Measurements from ENCODE around the gene LLGL1.
A peak's percentile ranks its signal among the peaks of the same experiment; 100 is the strongest.

Gene LLGL1

DNA sequence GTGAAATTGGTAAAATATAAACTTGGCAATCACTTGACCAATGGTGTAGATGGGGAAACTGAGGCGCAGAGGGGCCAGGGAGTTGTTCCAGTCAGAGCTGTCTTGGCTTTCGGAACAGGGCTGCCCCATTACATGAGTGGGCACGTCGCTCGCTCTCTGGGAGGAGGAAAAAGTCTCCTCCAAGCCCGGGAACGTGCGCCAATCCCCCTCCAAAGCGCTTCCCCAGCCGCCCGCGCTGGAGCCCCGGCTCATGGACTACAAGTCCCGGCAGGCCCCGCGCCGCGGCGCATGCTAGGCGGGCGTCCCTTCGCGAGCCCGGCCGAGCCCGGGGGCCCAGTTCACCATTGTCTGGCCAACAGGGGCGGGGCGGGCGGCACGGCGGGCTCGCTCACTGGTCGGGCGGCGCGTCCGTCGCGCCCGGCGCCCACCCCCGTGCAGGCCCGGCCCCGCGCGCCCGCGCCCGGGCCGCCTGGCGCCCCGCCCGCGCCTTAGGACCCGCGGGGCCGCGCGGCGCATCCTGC, at the start of gene LLGL1:
TSS of gene LLGL1 (plus strand) at position 515 of the 521 bp plus-strand sequence. CDS start 48 bp downstream, outside the sequence.
- peak; percentile 87 for DNase-seq

DNA sequence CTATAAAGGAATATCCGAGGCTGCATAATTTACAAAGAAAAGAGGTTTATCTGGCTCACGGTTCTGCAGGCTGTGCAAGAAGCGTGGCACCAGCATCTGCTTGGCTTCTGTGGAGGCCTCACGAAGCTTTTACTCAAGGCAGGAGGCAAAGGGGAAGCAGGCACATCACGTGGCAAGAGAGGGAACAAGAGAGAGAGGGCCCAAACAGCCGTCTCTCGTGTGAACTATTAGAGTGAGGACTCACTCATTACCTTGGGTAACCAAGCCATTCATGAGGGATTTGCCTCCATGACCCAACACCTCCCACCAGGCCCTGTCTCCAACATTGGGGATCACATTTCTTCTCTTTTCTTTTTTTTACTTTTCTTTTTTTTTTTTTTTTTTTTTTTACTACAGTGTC, 49.3 kb upstream of the LLGL1 start:
- DNase-seq: no peak

DNA sequence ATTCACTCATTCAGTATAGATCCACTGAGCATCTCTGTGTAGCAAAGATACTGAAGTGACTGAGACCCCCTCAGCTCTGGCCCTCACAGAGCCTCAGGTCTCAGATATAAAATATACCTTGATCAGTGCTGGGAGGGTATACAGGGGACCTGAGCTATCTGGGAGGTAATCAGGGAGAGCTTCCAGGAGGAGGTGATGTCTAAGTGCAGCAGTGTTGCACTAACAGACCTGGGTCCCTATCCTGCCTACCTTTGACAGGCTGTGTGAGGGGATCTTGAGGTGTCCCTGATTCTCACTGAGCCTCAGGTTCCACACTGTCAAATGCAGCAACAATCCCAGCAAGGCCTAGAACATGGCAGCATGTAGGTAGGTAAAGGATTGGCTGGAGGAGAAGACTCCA, 48.3 kb upstream of the LLGL1 start:
- no peak for DNase-seq

GRCh38 chr17:18177722-18178121, 47.7 kb upstream of the LLGL1 start:
- DNase-seq: no peak

GRCh38 chr17:18179196-18179595, 46.2 kb upstream of the LLGL1 start:
- DNase-seq: no peak

GRCh38 chr17:18179804-18180203, 45.6 kb upstream of the LLGL1 start:
- no peak for DNase-seq

DNA sequence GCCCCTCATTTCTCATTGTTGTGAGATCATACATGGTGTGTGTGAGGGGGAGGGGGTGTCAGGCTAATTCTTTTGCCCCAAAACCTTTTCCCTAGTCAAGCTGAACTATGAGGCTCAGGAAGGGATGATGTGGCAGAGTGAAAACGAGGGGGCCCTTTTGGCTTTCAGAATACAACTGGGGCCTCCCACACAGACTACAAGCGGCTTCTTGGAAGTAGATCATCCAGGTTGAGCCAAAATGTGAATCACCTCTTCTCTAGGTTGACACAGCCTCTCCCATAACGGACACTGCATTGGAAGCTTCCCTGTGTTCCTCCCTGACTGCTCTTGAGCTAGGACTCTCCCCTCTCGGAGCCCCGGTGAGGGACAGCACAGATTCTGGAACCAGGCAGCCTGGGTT, 44.1 kb upstream of the LLGL1 start:
- no peak for DNase-seq

DNA sequence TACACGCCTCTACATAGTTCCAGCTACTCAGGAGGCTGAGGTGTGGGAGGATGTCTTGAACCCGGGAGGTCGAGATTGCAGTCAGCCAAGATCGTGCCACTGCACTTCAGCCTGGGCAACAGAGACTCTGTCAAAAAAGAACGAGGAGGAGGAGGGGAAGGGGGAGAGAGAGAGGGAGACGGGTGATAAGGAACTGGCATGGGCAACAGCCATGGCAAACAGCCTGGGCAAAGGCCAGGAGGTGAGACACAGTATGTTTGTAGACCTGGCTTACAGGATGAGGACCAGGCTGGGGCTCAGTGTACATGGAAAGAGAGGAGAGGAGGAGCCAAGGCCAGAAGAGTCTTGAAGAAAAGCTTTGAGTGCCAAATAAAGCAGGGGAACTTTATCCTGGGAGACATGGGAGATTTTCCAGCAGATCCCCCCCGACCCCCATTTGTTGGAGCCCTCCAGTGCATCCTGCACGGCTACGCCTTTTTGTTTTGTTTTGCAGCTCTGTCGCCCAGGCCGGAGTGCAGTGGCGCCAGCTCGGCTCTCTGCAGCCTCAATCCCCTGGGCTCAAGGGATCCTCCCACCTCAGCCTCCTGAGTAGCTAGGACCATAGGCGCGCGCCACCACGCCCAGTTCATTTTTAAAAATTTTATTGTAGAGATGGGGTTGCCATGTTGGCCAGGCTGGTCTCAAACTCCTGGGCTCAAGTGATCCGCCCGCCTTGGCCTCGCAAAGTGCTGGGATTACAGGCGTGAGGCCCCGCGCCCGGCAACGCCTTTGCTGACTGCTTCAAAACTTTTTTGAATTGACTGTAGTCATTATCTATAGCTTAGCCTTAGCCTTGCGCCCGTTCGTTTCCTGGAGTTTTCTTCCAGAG, 43.1 kb upstream of the LLGL1 start:
- DNase-seq: no peak

GRCh38 chr17:18182978-18183333, 42.5 kb upstream of the LLGL1 start:
- DNase-seq: peak; percentile 76

DNA sequence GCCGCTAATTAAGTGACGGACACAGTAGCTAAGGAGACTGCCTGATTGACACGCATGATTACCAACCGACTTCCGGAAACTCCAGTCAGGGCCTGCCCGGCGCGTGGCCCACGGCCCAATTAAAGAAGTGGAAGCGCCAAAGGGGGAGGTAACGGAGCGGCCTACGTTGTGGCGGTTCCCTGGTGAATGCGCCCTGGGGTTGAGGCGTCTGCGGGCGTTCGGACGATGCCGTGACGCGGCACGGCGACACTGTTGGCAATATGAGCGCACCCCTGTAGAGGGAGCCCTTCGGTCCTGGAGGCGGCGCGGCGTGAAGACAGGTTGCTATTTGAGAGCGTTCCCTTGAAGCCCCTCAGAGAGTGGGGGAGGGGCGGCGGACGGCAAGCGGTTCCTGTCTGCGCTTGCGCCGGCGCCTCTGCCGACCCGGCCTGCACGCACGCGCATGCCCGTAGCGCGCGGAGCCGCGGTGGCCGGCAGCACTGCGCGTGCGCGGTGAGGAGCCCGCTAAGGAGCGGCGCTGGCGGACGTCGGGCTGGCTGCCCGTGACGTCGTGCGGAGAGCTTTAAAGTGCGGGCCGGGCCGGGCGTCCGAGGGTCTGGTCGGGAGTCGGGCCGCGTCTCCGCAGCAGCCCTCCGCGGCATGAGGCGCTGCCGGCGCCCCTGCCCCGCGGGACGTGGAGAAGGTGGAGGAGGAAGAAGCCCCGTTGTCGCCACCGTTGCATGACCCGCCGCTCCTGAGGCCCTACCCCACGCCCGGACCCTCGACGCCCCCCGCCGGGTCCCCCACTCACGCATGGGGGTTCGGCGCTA, 41.9 kb upstream of the LLGL1 start, which contains the start of gene ALKBH5:
TSS of gene ALKBH5 (plus strand) at position 495 of the 809 bp plus-strand sequence. CDS start 416 bp downstream, outside the sequence.
- DNase-seq: peak; percentile 99

DNA sequence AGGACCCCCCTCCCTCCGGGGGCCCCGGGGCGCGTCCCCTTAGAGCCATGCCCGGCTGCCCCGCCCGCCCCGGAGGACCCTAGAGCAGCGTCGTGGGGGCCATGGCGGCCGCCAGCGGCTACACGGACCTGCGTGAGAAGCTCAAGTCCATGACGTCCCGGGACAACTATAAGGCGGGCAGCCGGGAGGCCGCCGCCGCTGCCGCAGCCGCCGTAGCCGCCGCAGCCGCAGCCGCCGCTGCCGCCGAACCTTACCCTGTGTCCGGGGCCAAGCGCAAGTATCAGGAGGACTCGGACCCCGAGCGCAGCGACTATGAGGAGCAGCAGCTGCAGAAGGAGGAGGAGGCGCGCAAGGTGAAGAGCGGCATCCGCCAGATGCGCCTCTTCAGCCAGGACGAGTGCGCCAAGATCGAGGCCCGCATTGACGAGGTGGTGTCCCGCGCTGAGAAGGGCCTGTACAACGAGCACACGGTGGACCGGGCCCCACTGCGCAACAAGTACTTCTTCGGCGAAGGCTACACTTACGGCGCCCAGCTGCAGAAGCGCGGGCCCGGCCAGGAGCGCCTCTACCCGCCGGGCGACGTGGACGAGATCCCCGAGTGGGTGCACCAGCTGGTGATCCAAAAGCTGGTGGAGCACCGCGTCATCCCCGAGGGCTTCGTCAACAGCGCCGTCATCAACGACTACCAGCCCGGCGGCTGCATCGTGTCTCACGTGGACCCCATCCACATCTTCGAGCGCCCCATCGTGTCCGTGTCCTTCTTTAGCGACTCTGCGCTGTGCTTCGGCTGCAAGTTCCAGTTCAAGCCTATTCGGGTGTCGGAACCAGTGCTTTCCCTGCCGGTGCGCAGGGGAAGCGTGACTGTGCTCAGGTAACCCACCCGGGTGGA, 41.0 kb upstream of the LLGL1 start:
- no peak for DNase-seq

GRCh38 chr17:18185391-18185790, 40.0 kb upstream of the LLGL1 start:
- DNase-seq: peak; percentile 20

GRCh38 chr17:18185832-18186626, 39.4 kb upstream of the LLGL1 start:
- no peak for DNase-seq

DNA sequence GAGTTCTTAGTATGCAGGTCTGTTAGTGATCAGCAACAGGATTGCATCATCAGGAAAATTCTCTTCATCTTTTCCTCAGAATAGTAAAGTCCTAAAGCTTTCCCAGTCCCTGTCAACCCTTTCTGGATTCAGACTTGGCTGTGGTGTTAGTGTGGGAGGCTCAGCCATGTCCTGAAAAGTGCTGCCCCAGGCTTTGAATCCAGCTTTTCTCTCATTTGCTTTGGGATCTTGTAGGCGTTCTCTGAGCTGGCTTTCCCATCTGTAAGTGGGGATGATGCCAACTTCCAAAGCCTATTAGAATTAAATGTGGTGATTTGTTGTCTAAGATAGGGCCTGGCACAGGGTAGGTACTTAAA, 38.8 kb upstream of the LLGL1 start:
- DNase-seq: peak; percentile 52

DNA sequence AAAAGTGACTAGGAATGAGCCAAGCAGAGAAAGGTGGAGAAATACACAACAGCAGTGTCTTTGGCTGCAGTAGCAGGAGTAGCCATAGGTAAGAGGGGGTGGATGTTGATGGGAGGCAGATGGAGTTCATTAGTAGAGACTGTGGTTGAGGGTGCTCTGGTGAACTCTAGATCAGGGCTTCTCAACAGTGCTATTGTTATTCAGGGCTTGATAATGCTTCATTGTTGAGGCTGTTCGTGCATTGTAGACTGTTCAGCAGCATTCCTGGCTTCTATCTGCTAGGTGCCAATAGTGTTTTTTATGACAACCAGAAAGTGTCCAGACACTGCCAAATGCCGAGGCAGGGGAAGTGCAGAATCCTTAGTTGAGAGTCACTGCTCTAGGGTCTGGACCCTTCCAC, 38.2 kb upstream of the LLGL1 start:
- no peak for DNase-seq

DNA sequence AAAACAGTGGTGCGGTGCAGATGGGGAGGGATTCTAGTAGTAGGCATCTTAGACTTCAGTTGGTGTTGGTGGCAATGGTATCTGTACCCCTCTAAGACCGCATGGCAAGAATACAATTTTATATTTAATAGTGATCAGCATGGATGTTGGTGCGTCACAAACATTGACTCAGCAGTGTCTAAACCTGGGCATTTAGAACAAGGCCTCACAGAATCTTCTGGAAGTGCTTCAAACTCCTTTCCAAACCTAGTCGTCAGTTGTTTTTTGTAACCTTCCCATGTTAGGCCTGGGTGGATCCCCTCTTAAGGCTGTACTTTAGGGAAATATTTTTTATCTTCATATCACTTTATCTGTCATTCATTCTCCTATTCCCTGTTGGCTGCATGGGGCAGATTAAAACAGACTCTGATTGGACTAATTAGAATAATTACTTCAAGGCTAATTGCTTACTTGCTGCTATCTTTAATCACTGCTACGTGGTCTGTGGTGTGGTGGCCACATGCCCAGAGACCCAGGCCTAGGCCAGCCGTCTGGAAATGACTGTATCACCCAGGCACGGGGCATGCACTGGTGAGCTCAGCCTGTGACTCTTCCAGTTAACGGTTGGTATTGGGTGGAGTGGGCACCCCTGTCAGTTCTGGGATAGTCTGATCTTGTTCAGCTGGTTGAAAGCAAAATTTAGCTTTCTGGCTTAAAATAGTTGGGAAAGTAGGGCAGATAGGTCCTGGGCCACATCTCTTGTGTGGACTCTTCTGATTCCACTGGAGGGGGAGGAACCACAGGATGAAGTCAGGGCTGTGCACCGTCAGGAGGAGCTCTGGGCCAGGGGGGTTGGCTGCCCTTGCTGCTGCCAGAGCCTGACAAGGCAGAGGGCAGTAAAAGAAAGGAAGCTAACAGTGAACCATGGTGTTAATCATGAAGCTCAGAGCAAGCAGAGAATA, 37.3 kb upstream of the LLGL1 start:
- DNase-seq: peak; percentile 25

- DNase-seq: no peak
Measured at GRCh38 chr17:18190628-18191235, 34.7 kb upstream of the LLGL1 start.

DNA sequence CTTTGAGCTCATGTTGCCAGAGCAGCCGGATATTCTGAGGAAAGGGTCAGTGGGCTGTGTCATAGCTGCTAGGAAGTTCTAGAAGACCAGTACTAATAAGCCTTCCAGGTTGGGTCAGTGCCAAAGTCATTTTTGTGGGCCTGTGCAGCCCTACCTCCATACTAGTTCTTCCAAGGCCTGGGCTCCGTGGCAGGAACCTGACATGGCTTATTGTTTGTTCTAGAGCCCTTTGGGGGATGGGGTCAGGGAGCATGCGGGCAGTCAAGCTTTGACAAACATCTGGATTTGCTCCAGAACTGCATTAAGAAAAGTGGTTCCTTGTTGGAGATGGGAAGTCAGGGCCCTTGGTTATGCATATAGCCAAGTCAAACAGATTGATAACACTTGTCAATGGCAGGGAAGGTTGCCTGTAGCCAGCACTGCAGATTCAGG, 34.2 kb upstream of the LLGL1 start:
- DNase-seq: no peak

GRCh38 chr17:18191967-18192366, 33.5 kb upstream of the LLGL1 start:
- no peak for DNase-seq

GRCh38 chr17:18194394-18194793, 31.0 kb upstream of the LLGL1 start:
- DNase-seq: no peak
